PC-9 (cell line): ENCODE results near the gene KCNIP1.

Source experiments
- CTCF ChIP-seq: fragments of 200-600 bp; sonication (generic); conservative IDR thresholded peaks from 2 replicates; pipeline ENCODE4 v1.6.1; 2017; ENCODE audit warnings: mixed run types, antibody characterized with exemption, mild to moderate bottlenecking, moderate library complexity
- EZH2 ChIP-seq: fragments of 200-600 bp; sonication (generic); IDR thresholded peaks from 2 replicates; pipeline ENCODE4 v1.8.0; 2017; ENCODE audit warnings: antibody characterized with exemption, low read depth

GRCh38 chr5:170630226-170630625 lies 126.4 kb downstream of the KCNIP1 start:
- TF ChIP-seq CTCF (no peak), EZH2 (no peak)
